Neural progenitor cell (in vitro differentiated cells): ENCODE data around the gene FAM83F.

Source experiments
- CTCF ChIP-seq: fragments of 200-600 bp; sonication (generic); IDR thresholded peaks from 2 replicates; pipeline ENCODE4 v1.5.1; 2017; ENCODE audit warnings: antibody characterized with exemption, mild to moderate bottlenecking
- EZH2 ChIP-seq: fragments of 200-600 bp; sonication (generic); IDR thresholded peaks from 2 replicates; pipeline ENCODE4 v1.6.1; 2017; ENCODE audit warnings: antibody characterized with exemption, mild to moderate bottlenecking, moderate library complexity
- EZH2phosphoT487 ChIP-seq: fragments of 200-600 bp; sonication (generic); IDR thresholded peaks from 2 replicates; pipeline ENCODE4 v1.6.1; 2017; ENCODE audit warnings: antibody characterized with exemption

DNA sequence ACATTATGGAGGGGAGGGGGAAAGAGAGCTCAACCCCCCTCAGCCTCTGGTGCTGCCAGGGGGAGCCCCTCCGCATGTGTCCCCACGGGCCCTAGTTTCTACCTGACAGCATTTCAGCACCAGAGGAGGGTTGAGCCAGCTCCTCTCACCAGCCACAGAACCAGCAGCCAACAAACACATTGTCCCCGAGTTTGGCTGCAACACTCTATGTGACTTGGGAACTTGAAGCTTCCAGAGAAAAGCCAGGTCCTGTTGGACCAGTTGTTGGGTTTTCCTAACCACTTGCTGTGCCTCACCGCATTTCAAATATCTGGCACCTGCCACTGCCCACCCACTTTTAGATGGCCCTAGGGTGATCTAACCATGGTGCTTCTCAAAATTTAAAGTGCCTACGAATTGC is 21.1 kb upstream of the FAM83F start:
- TF ChIP-seq CTCF (no peak), EZH2 (no peak), EZH2phosphoT487 (no peak)
